ENCODE results near the gene SPECC1L. TPM values are rescaled to one million over a fixed set of nuclear protein-coding genes. Genes with fewer than 3 reads are reported as not detected.

The SPECC1L gene
- total RNA-seq, 1 experiment from 2014 or later, result 14.1 TPM

DNA sequence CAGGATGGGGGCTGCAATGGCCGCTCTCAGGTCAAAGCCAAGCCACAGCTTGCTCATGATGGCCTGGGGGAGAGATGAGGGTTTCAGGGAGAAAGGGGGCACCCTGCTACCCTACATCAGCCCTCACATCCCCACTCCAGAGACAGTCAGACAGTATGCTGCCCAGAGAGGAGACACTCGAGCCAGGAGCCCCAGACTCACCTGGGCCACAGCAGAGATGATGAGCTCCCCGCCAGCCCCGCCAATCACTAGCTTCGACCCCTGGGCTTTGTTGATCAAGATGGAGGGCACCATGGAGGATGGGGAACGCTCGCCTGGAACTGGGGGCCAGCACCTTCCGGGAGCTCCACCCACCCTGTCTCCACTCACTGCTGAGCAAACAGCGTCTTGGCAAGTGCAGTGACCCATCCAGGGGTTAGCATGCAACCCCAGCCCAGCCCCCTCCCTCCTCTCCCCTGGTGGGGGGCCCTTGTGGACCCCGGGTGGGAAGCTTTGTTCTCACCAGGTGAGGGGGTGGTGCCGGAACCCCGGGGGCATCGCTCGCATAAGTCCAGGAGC, 45.5 kb upstream of the SPECC1L start:
- no peaks in the 10 kb centered on the region for H3K36me3 ChIP-seq (ENCODE audit: low read depth, low read length)
- no peaks in the 10 kb centered on the region for H3K27me3 ChIP-seq (ENCODE audit: low read length)
- intact Hi-C loops (cut with micrococcal nuclease), result no loop called here
- no peaks in the 10 kb centered on the region for H3F3A ChIP-seq (ENCODE audit: low read length, unreplicated experiment)
- H2AFZ ChIP-seq (ENCODE audit: low read length), result no peak overlapping the region
- no peaks in the 10 kb centered on the region for H4K20me1 ChIP-seq (ENCODE audit: low read length)
- no TSS peak for BruUV-seq (replicated peaks)
- no peaks in the 10 kb centered on the region for H3K9me2 ChIP-seq (replicated peaks; ENCODE audit: low read length)
- ATAC-seq, result no peak
- H3K27ac ChIP-seq (ENCODE audit: low read length), result no peak overlapping the region
- no peak overlapping the region for H3K4me3 ChIP-seq (ENCODE audit: low read length)
- no peaks in the 10 kb centered on the region for H3K9me3 ChIP-seq (ENCODE audit: low read length)
- H3K4me1 ChIP-seq (ENCODE audit: insufficient read depth, low read length), result no peaks in the 10 kb centered on the region
- no peak overlapping the region for H3K4me2 ChIP-seq (ENCODE audit: low read length)
- ChIA-PET CTCF (no interaction called here), POLR2A (ENCODE audit: unreplicated experiment) (no interaction called here)
- H3K9ac ChIP-seq (ENCODE audit: low read length), result no peak overlapping the region
- no peaks in the 10 kb centered on the region for H3K79me2 ChIP-seq (ENCODE audit: low read length)
- no peak for DNase-seq
- no peak for TF ChIP-seq EZH2 (IDR thresholded peaks at IDR 0.05; ENCODE audit: low read length, unreplicated experiment)
- TF ChIP-seq, protein P1, sequence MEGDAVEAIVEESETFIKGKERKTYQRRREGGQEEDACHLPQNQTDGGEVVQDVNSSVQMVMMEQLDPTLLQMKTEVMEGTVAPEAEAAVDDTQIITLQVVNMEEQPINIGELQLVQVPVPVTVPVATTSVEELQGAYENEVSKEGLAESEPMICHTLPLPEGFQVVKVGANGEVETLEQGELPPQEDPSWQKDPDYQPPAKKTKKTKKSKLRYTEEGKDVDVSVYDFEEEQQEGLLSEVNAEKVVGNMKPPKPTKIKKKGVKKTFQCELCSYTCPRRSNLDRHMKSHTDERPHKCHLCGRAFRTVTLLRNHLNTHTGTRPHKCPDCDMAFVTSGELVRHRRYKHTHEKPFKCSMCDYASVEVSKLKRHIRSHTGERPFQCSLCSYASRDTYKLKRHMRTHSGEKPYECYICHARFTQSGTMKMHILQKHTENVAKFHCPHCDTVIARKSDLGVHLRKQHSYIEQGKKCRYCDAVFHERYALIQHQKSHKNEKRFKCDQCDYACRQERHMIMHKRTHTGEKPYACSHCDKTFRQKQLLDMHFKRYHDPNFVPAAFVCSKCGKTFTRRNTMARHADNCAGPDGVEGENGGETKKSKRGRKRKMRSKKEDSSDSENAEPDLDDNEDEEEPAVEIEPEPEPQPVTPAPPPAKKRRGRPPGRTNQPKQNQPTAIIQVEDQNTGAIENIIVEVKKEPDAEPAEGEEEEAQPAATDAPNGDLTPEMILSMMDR (conservative IDR thresholded peaks at IDR 0.05; ENCODE audit: low read depth, low read length), result no peak
- no peak for TF ChIP-seq EZH2phosphoT487 (IDR thresholded peaks at IDR 0.05; ENCODE audit: borderline replicate concordance, low read length)

DNA sequence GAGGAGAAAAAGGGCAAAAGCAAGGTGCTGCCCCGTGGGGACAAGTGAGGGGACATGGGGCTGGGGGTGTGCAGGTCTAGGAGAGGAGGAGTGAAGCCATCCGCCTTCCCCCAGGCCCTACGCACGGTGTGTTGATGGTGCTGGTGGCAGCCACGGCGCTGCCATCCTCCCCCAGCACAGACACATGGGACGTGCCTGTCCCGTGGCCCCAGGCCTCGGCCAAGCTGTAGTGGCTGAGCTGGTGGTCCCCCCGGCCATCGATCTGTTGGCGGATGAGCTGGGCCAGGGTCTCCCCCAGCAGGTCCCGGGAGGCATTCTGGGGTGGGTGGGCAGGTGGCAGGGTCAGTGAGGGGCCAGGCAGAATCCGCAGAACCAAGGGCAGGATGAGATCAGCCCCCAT, 44.7 kb upstream of the SPECC1L start:
- POLR2A ChIA-PET (ENCODE audit: unreplicated experiment), result no interaction called here

More for the DNA sequence above, 44.7 kb upstream of the SPECC1L start:
- TF ChIP-seq EZH2 (IDR thresholded peaks at IDR 0.05; ENCODE audit: low read length, unreplicated experiment), result no peak
- TF ChIP-seq, protein P1 (conservative IDR thresholded peaks at IDR 0.05; ENCODE audit: low read depth, low read length), result no peak
- TF ChIP-seq EZH2phosphoT487 (IDR thresholded peaks at IDR 0.05; ENCODE audit: borderline replicate concordance, low read length), result no peak
- no peak overlapping the region for H2AFZ ChIP-seq (ENCODE audit: low read length)
- no peak for ATAC-seq
- H3K79me2 ChIP-seq (ENCODE audit: low read length), result no peaks in the 10 kb centered on the region
- H3K9ac ChIP-seq (ENCODE audit: low read length), result no peak overlapping the region
- no TSS peak for BruUV-seq (replicated peaks)
- DNase-seq, result no peak
- H3K27ac ChIP-seq (ENCODE audit: low read length), result no peak overlapping the region
- H3K9me2 ChIP-seq (replicated peaks; ENCODE audit: low read length), result no peaks in the 10 kb centered on the region
- H3K4me2 ChIP-seq (ENCODE audit: low read length), result no peak overlapping the region
- intact Hi-C loops (cut with micrococcal nuclease), result no loop called here
- H3K9me3 ChIP-seq (ENCODE audit: low read length), result no peaks in the 10 kb centered on the region
- H3K36me3 ChIP-seq (ENCODE audit: low read depth, low read length), result no peaks in the 10 kb centered on the region
- CTCF ChIA-PET, result no interaction called here
- no peak overlapping the region for H3K4me3 ChIP-seq (ENCODE audit: low read length)
- H3F3A ChIP-seq (ENCODE audit: low read length, unreplicated experiment), result no peaks in the 10 kb centered on the region
- no peaks in the 10 kb centered on the region for H3K4me1 ChIP-seq (ENCODE audit: insufficient read depth, low read length)
- H3K27me3 ChIP-seq (ENCODE audit: low read length), result no peaks in the 10 kb centered on the region
- H4K20me1 ChIP-seq (ENCODE audit: low read length), result no peaks in the 10 kb centered on the region

Data from PC-3 (cell line).